Measurements from ENCODE around the gene FRAS1. TPM values are rescaled to one million over a fixed set of nuclear protein-coding genes. Genes with fewer than 3 reads are reported as not detected.
"Not testable (repeated sequence)": the region's sequence is repeated elsewhere in the genome, so short reads cannot be mapped to it uniquely, and the experiment has no call there.

FRAS1 gene
- total and polyA plus RNA-seq, 9 of the 15 experiments (the other 6 are each of a cell fraction or from before 2014, with no cell fraction given) = under 0.01 to 0.11 (median 0.04) TPM; not detected in 2

DNA sequence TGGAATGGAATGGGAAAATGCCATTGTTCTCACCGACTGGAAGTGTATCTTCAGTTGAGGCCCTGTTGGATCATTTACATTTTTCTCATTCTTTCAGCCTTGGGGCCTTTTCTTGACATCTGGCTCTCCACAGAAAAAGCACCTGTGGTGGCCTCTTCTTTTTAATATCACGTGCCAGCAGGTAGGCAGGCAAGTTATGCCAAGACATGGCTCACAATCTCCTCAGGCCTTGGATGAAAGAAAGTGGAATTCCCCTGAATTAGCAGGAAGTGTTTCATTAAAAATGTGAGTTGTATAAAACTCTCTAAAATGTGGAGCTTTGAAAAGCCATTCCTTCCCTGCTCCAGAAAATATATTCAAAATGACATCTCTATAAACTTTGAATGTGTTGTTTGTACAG, 122.1 kb downstream of the FRAS1 start:
- TF ChIP-seq, protein P1, sequence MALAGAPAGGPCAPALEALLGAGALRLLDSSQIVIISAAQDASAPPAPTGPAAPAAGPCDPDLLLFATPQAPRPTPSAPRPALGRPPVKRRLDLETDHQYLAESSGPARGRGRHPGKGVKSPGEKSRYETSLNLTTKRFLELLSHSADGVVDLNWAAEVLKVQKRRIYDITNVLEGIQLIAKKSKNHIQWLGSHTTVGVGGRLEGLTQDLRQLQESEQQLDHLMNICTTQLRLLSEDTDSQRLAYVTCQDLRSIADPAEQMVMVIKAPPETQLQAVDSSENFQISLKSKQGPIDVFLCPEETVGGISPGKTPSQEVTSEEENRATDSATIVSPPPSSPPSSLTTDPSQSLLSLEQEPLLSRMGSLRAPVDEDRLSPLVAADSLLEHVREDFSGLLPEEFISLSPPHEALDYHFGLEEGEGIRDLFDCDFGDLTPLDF (CRISPR knock-in tag; IDR thresholded peaks at IDR 0.05) = no peak
- TF ChIP-seq, protein P2, sequence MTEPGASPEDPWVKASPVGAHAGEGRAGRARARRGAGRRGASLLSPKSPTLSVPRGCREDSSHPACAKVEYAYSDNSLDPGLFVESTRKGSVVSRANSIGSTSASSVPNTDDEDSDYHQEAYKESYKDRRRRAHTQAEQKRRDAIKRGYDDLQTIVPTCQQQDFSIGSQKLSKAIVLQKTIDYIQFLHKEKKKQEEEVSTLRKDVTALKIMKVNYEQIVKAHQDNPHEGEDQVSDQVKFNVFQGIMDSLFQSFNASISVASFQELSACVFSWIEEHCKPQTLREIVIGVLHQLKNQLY (CRISPR knock-in tag; conservative IDR thresholded peaks at IDR 0.05) = no peak
- no peak for TF ChIP-seq TAL1 (IDR thresholded peaks at IDR 0.05)
- TF ChIP-seq, protein P3, sequence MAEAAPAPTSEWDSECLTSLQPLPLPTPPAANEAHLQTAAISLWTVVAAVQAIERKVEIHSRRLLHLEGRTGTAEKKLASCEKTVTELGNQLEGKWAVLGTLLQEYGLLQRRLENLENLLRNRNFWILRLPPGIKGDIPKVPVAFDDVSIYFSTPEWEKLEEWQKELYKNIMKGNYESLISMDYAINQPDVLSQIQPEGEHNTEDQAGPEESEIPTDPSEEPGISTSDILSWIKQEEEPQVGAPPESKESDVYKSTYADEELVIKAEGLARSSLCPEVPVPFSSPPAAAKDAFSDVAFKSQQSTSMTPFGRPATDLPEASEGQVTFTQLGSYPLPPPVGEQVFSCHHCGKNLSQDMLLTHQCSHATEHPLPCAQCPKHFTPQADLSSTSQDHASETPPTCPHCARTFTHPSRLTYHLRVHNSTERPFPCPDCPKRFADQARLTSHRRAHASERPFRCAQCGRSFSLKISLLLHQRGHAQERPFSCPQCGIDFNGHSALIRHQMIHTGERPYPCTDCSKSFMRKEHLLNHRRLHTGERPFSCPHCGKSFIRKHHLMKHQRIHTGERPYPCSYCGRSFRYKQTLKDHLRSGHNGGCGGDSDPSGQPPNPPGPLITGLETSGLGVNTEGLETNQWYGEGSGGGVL (CRISPR knock-in tag; IDR thresholded peaks at IDR 0.05) = no peak
- Histone ChIP-seq H3K27me3 (ENCODE audit: control insufficient read depth in 2 of 2, insufficient read depth in 2 of 2, low read length in 2 of 2) (peaks cover 8 to 28% of the 10 kb centered on the region in 2 experiments; a peak in 2 of 5 replicates), H4K20me1 (replicated peaks; ENCODE audit: control insufficient read depth, insufficient read depth, low read length) (no peaks in the 10 kb centered on the region), H3K79me2 (ENCODE audit: control insufficient read depth, insufficient read depth, low read length) (no peaks in the 10 kb centered on the region), H3K4me1 (replicated peaks in 1 of 2; ENCODE audit: control insufficient read depth in 2 of 2, insufficient read depth in 2 of 2, low read length in 2 of 2) (no peaks in the 10 kb centered on the region), H3K4me2 (ENCODE audit: insufficient read depth, low read length) (no peak overlapping the region), H2AFZ (ENCODE audit: low read depth, low read length) (no peak overlapping the region), H3K9me3 (replicated peaks; ENCODE audit: control insufficient read depth, insufficient read depth, low read depth, low read length) (no peaks in the 10 kb centered on the region), H3K4me3 (no peak overlapping the region), H3K36me3 (ENCODE audit: control insufficient read depth, insufficient read depth, low read length) (no peaks in the 10 kb centered on the region), H3K9me1 (ENCODE audit: control insufficient read depth, insufficient read depth, low read length) (no peaks in the 10 kb centered on the region), H3K9ac (ENCODE audit: insufficient read depth in 1 of 2, low read depth in 2 of 2, low read length in 2 of 2) (no peak overlapping the region), H3K27ac (ENCODE audit: extremely low read depth, low read depth, low read length) (no peak overlapping the region)
- DNase-seq (ENCODE audit: extremely low read depth in 1 of 4, low spot score in 3 of 4) (no peak), ATAC-seq (no peak), FAIRE-seq (no peak)
- WGBS (ENCODE audit: insufficient coverage, low coverage, missing lambda C conversion rate) = 0% methylated on average over 2 of the region's 2 CpGs
- in situ Hi-C loops (cut with MboI) (no loop called here), intact Hi-C loops (cut with micrococcal nuclease) (no loop called here)
- CTCF ChIA-PET (ENCODE audit: low intra/inter-chr PET ratio) = no interaction called here
- no TSS peak for BruUV-seq (replicated peaks)
- POLR2A ChIA-PET = no interaction called here

DNA sequence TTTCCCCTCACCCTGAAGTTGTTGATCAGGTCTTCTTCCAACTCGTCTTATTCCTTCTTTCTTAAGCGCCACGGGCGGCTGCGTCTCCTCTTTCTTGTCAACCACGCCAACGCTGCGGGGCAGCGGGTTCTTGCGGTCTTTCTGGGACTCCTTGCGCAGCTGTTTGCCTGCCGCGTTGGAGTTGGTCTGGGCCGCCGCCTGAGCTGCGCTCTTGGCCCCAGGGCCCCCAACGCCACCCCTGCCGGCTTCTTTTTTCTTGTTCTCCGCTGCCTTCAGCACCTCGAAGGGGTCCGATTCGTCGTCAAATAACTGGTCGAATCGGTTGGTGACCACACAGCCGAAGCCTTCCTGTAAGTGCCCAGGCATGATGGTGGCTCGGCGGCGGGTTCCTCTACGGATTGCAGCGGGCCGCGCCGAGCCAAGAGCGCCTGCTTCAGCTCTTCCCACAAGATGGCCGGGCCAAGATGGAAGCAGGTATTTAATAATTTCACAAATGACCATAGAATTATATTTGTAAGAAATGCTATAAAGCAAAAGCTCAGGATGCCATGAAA, 124.6 kb downstream of the FRAS1 start:
- DNase-seq (ENCODE audit: extremely low read depth in 1 of 4, low spot score in 3 of 4); H3K79me2 ChIP-seq (ENCODE audit: control insufficient read depth, insufficient read depth, low read length); ATAC-seq; H3K36me3 ChIP-seq (ENCODE audit: control insufficient read depth, insufficient read depth, low read length); H3K27ac ChIP-seq (ENCODE audit: extremely low read depth, low read depth, low read length); intact Hi-C loops (cut with micrococcal nuclease); H3K4me2 ChIP-seq (ENCODE audit: insufficient read depth, low read length); in situ Hi-C loops (cut with MboI); POLR2A ChIA-PET; BruUV-seq (replicated peaks); FAIRE-seq; H3K9ac ChIP-seq (ENCODE audit: insufficient read depth in 1 of 2, low read depth in 2 of 2, low read length in 2 of 2); H2AFZ ChIP-seq (ENCODE audit: low read depth, low read length); H3K9me3 ChIP-seq (replicated peaks; ENCODE audit: control insufficient read depth, insufficient read depth, low read depth, low read length); H3K9me1 ChIP-seq (ENCODE audit: control insufficient read depth, insufficient read depth, low read length); H3K4me1 ChIP-seq (replicated peaks in 1 of 2; ENCODE audit: control insufficient read depth in 2 of 2, insufficient read depth in 2 of 2, low read length in 2 of 2); H4K20me1 ChIP-seq (replicated peaks; ENCODE audit: control insufficient read depth, insufficient read depth, low read length); H3K4me3 ChIP-seq: not testable (repeated sequence)
- WGBS (ENCODE audit: insufficient coverage, low coverage, missing lambda C conversion rate) = 1% methylated on average over 25 of the region's 36 CpGs
- CTCF ChIA-PET (ENCODE audit: low intra/inter-chr PET ratio) = interaction anchor here (0.7 kb wide), 1 partner anchor 601 kb away, joined by 3 read pairs; no protein-coding TSS in a partner anchor
- H3K27me3 ChIP-seq (ENCODE audit: control insufficient read depth in 2 of 2, insufficient read depth in 2 of 2, low read length in 2 of 2) = peaks cover 8 to 28% of the 10 kb centered on the region in 2 experiments; a peak in 2 of 5 replicates
